Peyer's patch (tissue), 4 donors: ENCODE results near the gene GTF2H1.

Source experiments
- CTCF ChIP-seq, 6 experiments: fragments of 450-650 bp in 4 of 6; fragments of 200-600 bp in 2 of 6; sonication (generic) in 1 of 6; IDR thresholded peaks; one replicate each; pipeline ENCODE4 v1.5.1; 2017 to 2019; ENCODE audit warnings: antibody characterized with exemption in 6 of 6, mild to moderate bottlenecking in 3 of 6, moderate library complexity in 1 of 6
- POLR2A ChIP-seq, 2 donors: fragments of 450-650 bp; IDR thresholded peaks; one replicate each; pipeline ENCODE4 v1.5.1; 2017; ENCODE audit warnings: antibody characterized with exemption in 2 of 2, mild to moderate bottlenecking in 2 of 2, moderate library complexity in 2 of 2

- TF ChIP-seq POLR2A (IDR thresholded peaks at IDR 0.05) (no peak), CTCF (IDR thresholded peaks at IDR 0.05) (no peak)
Observed at GRCh38 chr11:18408558-18409291, 86.4 kb downstream of the GTF2H1 start.
